GM12892 (cell line): ENCODE results near the gene ZMIZ1.

Experiments
- POLR2A ChIP-seq: IDR thresholded peaks from 2 replicates; pipeline ENCODE4 v1.6.1; 2011; ENCODE audit warnings: low read depth, low read length, control low read depth
- POLR2AphosphoS5 ChIP-seq: IDR thresholded peaks from 2 replicates; pipeline ENCODE4 v1.6.1; 2011; ENCODE audit warnings: low read depth, low read length, control low read depth

- TF ChIP-seq POLR2A (no peak), POLR2AphosphoS5 (no peak)
Observed at GRCh38 chr10:79176052-79176501, 107.3 kb downstream of the ZMIZ1 start.
